Measurements from ENCODE around the gene NCAPG2.
"Not testable (repeated sequence)": the region's sequence is repeated elsewhere in the genome, so short reads cannot be mapped to it uniquely, and the experiment has no call there.

Gene NCAPG2

DNA sequence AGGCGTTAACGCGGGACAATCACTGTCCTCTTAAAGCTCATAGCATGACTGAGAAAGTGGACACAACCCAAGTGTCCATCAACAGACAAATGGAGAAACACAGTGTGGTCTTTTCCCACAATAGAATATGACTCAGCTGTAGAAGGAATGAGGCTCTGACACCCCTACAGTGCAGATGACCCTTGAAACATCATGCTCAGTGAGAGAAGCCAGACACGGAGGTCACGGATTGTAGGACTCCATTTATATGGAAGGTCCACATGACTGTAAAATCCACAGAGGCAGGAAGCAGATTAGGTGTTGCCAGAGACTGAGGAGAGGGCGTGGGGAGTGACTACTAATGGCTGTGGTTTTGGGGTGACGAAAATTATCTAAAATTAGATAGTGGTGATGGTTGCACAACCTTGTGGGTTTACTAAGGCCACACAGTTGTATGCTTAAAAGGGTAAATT lies 6.1 kb upstream of the NCAPG2 start:
- in situ Hi-C loops (cut with MboI; ENCODE audit: low sequenced_read_pairs): no loop called here

GRCh38 chr7:158707610-158708009 lies 3.0 kb upstream of the NCAPG2 start:
- in situ Hi-C loops (cut with MboI; ENCODE audit: low sequenced_read_pairs): no loop called here

GRCh38 chr7:158706710-158707590 lies 2.3 kb upstream of the NCAPG2 start:
- in situ Hi-C loops (cut with MboI; ENCODE audit: low sequenced_read_pairs): no loop called here

DNA sequence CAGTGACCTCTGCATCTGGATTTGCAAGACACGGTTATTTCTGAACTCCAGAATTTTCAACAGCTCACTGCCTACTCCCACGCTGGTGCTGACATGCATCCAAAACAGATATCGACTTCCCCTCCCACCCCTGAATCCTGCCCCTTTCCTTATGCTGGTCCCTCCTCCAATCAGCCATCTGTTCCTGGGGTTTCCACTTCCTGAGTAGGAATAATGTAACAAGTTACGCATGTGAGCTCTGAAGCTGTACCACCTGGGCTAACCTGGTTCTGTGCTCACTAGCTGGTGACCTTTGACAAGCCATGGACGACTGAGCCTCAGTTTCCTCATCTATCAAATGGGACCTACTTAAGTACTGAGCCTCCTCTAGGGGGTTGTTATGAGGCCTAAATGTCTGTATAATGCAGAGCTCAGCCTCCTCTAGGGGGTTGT lies 1.7 kb upstream of the NCAPG2 start:
- in situ Hi-C loops (cut with MboI; ENCODE audit: low sequenced_read_pairs): no loop called here

GRCh38 chr7:158705234-158705850 lies 738 bp upstream of the NCAPG2 start:
- in situ Hi-C loops (cut with MboI; ENCODE audit: low sequenced_read_pairs): no loop called here

- in situ Hi-C loops (cut with MboI; ENCODE audit: low sequenced_read_pairs): not testable (repeated sequence)
Observed at GRCh38 chr7:158703679-158704523, 703 bp downstream of the NCAPG2 start.

DNA sequence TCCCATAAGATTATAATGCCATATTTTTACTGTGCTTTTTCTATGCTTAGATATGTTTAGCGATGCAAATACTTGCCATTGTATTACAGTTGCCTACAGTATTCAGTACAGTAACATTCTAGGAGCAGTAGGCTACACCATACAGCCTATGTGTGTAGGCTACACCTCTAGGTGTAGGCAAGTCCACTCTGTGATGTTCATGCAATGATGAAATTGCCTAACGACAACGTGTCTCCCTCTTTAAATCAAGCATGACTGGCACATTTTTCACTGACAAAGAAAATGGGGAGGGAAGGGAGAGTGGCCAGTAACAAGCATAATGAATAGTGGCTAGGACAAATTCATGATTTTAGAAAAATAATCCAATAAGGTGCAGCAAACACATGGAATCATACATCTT lies 1.7 kb downstream of the NCAPG2 start:
- in situ Hi-C loops (cut with MboI; ENCODE audit: low sequenced_read_pairs): no loop called here

DNA sequence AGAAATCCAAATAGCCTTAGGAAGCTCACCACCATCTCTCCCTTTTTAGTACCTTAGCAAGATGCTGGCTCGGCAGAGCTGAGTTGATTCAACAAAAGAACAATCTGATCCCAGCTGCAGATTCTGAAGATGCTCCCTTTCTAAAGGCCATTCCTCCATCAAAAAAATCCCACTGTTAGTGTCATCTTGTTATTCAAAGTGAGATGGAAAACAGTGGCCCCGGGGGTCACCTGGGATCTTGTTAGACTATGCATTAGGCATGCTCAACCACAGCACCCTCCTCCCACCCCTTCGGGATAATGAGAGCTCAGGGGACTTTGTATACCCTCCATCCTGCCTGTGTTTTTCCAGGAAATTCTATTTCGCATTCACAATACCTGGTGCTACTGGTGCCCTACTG lies 2.4 kb downstream of the NCAPG2 start:
- in situ Hi-C loops (cut with MboI; ENCODE audit: low sequenced_read_pairs): no loop called here

- in situ Hi-C loops (cut with MboI; ENCODE audit: low sequenced_read_pairs): no loop called here
Observed at GRCh38 chr7:158700008-158700407, 4.6 kb downstream of the NCAPG2 start.

DNA sequence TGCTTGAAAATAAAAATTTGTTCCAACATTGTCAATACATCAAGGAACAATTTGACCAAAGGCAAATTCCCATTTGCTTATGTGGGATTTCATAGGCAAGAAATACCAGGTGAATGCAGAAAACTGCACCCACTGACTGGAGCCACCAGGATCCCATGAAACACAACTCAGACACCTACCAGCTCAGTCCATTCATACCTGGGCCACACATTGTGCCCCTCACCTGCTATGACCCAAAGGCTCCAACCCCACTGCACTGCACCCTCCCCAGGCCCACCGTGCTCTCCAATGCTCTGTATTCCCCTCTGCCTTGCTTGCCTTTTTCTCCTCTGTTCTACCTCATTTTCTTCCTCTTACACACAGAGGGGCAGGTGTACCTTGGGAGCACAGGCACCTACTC lies 5.3 kb downstream of the NCAPG2 start:
- in situ Hi-C loops (cut with MboI; ENCODE audit: low sequenced_read_pairs): no loop called here

- in situ Hi-C loops (cut with MboI; ENCODE audit: low sequenced_read_pairs): no loop called here
Observed at GRCh38 chr7:158698657-158699195, 5.9 kb downstream of the NCAPG2 start.

DNA sequence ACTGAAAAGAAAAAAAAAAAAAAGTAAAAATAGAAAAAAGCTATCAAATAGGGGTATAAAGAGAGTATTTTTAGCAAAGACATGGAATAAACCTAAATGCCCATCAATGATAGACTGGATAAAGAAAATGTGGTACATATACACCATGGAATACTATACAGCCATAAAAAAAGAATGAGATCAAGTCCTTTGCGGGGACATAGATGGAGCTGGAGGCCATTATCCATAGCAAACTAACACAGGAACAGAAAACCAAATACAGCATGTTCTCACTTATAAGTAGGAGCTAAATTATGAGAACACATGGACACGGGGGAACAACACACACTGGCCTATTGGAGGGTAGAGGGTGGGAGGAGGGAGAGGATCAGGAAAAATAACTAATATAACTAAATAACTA lies 7.0 kb downstream of the NCAPG2 start:
- in situ Hi-C loops (cut with MboI; ENCODE audit: low sequenced_read_pairs): not testable (repeated sequence)

- in situ Hi-C loops (cut with MboI; ENCODE audit: low sequenced_read_pairs): no loop called here
Observed at GRCh38 chr7:158695726-158696452, 8.7 kb downstream of the NCAPG2 start.

- in situ Hi-C loops (cut with MboI; ENCODE audit: low sequenced_read_pairs): no loop called here
Observed at GRCh38 chr7:158695056-158695455, 9.5 kb downstream of the NCAPG2 start.

DNA sequence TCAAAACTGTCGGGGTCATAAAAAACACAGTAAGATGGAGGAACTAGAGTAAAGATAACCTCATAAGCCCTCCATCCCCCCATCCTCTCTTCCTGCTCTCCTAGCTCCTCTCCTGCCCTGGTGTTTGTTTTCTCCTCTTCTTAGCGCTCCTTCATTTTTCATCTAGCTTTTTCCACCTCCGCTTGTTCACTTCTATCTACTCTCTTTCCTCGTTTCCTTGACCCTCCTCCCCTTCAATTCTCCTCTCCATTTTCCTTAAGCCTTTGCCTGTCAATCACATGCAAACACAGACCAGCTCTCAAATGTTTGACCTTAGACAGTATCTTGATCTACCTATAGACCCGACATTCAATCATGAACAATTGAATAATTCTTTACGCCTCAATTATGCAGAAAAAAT lies 10.0 kb downstream of the NCAPG2 start:
- in situ Hi-C loops (cut with MboI; ENCODE audit: low sequenced_read_pairs): no loop called here

DNA sequence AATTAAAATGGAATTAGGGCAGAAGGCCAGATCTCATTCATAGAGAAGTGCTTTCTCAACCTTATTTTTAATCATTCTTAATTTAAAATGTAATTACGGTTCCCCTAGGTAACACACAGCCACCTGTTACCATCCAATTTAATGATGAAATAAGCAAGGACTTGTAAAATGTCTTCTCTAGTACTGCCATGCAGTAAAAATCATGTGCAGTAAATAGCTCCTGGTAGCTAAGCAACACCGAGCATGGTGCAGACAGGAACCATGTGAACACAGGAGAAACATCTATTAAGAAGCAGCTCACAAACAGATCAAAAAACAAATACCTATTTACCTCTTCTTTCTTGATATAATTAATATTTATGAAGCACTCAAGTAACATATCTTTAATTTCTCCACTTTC lies 15.1 kb downstream of the NCAPG2 start:
- in situ Hi-C loops (cut with MboI; ENCODE audit: low sequenced_read_pairs): no loop called here

GRCh38 chr7:158687406-158687805 lies 17.2 kb downstream of the NCAPG2 start:
- in situ Hi-C loops (cut with MboI; ENCODE audit: low sequenced_read_pairs): no loop called here

DNA sequence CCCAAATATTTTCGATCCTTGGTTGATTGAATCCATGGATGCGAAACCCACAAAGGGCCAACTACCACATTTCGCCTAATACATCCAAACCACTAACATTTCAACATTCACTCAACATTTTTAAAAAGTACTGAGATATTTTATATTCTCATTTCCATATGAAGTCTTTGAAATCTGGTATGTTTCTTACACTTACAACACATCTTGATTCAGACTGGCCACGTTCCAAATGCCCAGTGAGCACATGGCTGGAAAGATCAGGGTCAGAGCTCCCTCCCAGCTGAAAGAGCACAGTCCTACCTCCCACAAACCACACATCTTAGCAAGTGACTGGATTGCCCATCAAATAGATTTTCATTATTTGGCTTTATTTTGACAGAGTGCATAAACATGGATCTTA lies 18.9 kb downstream of the NCAPG2 start:
- in situ Hi-C loops (cut with MboI; ENCODE audit: low sequenced_read_pairs): no loop called here

DNA sequence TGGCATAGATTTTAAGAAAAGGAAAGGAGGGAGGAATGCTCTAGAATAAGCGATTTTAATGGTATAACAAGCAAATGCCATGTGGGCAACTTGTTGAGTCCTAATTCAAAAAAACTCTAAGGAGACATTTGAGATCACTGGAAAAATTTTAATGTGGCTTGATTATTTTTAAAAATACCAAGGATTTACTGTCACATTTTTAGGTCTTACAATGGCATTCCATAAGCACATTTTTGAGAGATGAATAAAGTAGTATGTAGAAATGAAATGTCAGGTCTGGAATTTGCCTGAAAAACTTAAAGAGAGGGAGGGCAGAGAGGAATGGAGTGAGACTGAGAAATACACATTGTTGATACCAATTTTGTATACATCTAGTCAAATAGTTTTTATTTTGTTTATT lies 20.3 kb downstream of the NCAPG2 start:
- in situ Hi-C loops (cut with MboI; ENCODE audit: low sequenced_read_pairs): no loop called here

DNA sequence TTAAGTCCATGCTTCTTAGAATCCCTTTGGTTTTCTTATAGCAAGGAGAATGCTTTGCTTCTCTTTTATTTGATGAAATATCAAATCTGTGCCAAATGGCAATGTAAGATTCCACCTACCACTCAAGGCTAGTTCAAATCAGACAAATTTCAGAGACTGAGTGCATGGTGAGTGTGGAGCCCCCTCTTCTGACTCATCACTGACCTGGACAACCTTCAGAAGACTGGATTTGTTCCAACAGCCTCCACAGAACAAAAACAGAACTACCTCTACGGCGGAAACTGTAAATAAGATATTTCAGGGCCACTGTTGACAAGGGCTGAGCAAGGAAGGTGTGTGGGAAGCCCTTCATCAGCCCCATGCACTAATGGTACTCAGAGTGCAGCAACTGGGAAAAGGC lies 21.1 kb downstream of the NCAPG2 start:
- in situ Hi-C loops (cut with MboI; ENCODE audit: low sequenced_read_pairs): no loop called here

GRCh38 chr7:158682456-158682855 lies 22.1 kb downstream of the NCAPG2 start:
- in situ Hi-C loops (cut with MboI; ENCODE audit: low sequenced_read_pairs): no loop called here

Measured in HL-60/S4 treated with phorbol 12-myristate 13-acetate at 8.2 ng/mL for 4 days and 3 days (cell line).